ENCODE results near the gene GGT7.

Gene GGT7

DNA sequence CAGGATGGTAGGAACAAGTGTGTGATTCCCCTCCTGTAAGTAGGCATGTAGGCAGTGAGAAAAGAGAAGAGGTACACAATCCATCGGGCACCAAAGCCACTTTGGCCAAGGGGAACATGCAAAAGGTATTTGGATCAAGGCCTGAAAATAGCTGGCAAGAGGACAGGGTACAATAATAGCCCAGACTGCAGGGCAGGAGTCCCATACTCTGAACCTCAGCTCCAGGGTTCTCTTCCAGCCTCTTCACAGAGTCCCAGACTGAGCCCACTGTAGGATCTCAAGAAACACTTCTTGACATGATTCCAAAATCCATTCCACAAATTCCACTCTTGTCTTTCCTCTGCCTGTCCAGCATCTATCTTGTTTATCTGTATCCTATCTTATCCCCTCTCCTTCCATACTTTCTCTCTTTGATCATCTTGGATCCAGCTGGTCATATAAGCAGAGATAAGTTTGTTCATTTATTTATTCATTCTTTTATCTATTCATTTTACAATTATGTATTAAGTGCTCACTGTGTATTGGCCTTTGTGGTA lies 23.5 kb upstream of the GGT7 start:
- H4K20me1 ChIP-seq (ENCODE audit: low read depth, low read length): no peaks in the 10 kb centered on the region
- no peaks in the 10 kb centered on the region for H3K79me2 ChIP-seq (ENCODE audit: insufficient read depth, low read length)
- TF ChIP-seq EZH2phosphoT487 (conservative IDR thresholded peaks at IDR 0.05; ENCODE audit: low read length): no peak
- TF ChIP-seq, protein P1, sequence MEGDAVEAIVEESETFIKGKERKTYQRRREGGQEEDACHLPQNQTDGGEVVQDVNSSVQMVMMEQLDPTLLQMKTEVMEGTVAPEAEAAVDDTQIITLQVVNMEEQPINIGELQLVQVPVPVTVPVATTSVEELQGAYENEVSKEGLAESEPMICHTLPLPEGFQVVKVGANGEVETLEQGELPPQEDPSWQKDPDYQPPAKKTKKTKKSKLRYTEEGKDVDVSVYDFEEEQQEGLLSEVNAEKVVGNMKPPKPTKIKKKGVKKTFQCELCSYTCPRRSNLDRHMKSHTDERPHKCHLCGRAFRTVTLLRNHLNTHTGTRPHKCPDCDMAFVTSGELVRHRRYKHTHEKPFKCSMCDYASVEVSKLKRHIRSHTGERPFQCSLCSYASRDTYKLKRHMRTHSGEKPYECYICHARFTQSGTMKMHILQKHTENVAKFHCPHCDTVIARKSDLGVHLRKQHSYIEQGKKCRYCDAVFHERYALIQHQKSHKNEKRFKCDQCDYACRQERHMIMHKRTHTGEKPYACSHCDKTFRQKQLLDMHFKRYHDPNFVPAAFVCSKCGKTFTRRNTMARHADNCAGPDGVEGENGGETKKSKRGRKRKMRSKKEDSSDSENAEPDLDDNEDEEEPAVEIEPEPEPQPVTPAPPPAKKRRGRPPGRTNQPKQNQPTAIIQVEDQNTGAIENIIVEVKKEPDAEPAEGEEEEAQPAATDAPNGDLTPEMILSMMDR (IDR thresholded peaks at IDR 0.05; ENCODE audit: insufficient read depth, low read length, poor library complexity, severe bottlenecking): no peak
- H2AFZ ChIP-seq (ENCODE audit: low read depth, low read length, severe bottlenecking): no peak overlapping the region
- H3F3A ChIP-seq (ENCODE audit: insufficient read depth): no peaks in the 10 kb centered on the region
- no peak overlapping the region for H3K4me2 ChIP-seq (ENCODE audit: low read depth, low read length, poor library complexity, severe bottlenecking)
- no peak overlapping the region for H3K27ac ChIP-seq (ENCODE audit: low read depth, low read length)
- no peak overlapping the region for H3K9ac ChIP-seq (ENCODE audit: low read length)
- no peaks in the 10 kb centered on the region for H3K9me3 ChIP-seq (ENCODE audit: insufficient read depth, low read length)
- no peaks in the 10 kb centered on the region for H3K9me2 ChIP-seq (replicated peaks; ENCODE audit: insufficient read depth, low read length)
- H3K4me3 ChIP-seq (ENCODE audit: insufficient read depth, low read length, poor library complexity, severe bottlenecking): no peak overlapping the region
- no peaks in the 10 kb centered on the region for H3K27me3 ChIP-seq (ENCODE audit: low read length)
- H3K36me3 ChIP-seq (ENCODE audit: low read length): no peaks in the 10 kb centered on the region

DNA sequence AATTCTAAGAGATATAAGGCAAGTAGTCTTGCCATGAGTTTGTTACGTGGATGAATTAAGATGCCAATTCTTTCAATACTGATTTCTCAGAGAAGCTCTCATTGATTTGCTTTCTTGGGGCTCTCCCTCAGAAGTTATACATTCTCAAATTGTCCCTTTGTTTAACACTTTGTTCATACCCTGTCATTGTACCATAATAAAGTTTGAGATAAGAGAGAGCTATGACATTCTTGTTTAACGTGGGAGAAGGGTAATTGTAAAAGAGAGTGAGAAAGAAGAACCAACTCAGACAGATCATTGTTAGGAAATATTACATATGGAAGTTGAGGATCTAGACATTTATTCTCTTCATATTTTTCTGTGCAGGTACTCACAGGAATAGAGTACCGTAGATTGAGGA lies 22.8 kb upstream of the GGT7 start:
- Histone ChIP-seq H3F3A (ENCODE audit: insufficient read depth) (no peaks in the 10 kb centered on the region), H3K9me3 (ENCODE audit: insufficient read depth, low read length) (no peaks in the 10 kb centered on the region), H3K36me3 (ENCODE audit: low read length) (no peaks in the 10 kb centered on the region)

DNA sequence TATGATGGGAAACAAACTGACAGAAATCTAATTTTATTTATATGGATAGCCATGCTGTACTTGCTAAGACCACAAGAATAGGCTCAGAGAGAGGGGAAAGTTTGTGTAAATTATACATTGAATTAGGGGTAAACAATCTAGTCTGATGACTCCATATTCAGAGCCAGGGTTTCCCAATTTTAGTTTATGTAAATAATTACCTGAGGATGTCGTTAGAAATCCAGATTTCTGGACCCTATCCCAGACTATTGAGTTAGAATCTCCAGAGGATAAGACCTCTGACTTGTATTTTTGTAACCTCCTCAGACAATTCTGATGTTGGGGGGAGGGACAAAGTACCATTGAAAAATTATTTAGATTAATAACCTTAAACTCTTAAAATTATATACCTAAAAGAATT lies 22.1 kb upstream of the GGT7 start:
- Histone ChIP-seq H3K9me2 (replicated peaks; ENCODE audit: insufficient read depth, low read length) (no peaks in the 10 kb centered on the region), H3K4me3 (ENCODE audit: insufficient read depth, low read length, poor library complexity, severe bottlenecking) (no peak overlapping the region), H4K20me1 (ENCODE audit: low read depth, low read length) (no peaks in the 10 kb centered on the region), H3K4me2 (ENCODE audit: low read depth, low read length, poor library complexity, severe bottlenecking) (no peak overlapping the region), H3K36me3 (ENCODE audit: low read length) (no peaks in the 10 kb centered on the region), H2AFZ (ENCODE audit: low read depth, low read length, severe bottlenecking) (no peak overlapping the region), H3K9me3 (ENCODE audit: insufficient read depth, low read length) (no peaks in the 10 kb centered on the region), H3K79me2 (ENCODE audit: insufficient read depth, low read length) (no peaks in the 10 kb centered on the region), H3F3A (ENCODE audit: insufficient read depth) (no peaks in the 10 kb centered on the region), H3K9ac (ENCODE audit: low read length) (no peak overlapping the region), H3K27me3 (ENCODE audit: low read length) (no peaks in the 10 kb centered on the region), H3K27ac (ENCODE audit: low read depth, low read length) (no peak overlapping the region)
- no peak for TF ChIP-seq EZH2phosphoT487 (conservative IDR thresholded peaks at IDR 0.05; ENCODE audit: low read length)
- TF ChIP-seq, protein P1 (IDR thresholded peaks at IDR 0.05; ENCODE audit: insufficient read depth, low read length, poor library complexity, severe bottlenecking): no peak

More for the DNA sequence above, 22.8 kb upstream of the GGT7 start:
- Histone ChIP-seq H3K9me2 (replicated peaks; ENCODE audit: insufficient read depth, low read length) (no peaks in the 10 kb centered on the region), H3K4me3 (ENCODE audit: insufficient read depth, low read length, poor library complexity, severe bottlenecking) (no peak overlapping the region), H3K4me2 (ENCODE audit: low read depth, low read length, poor library complexity, severe bottlenecking) (no peak overlapping the region), H3K79me2 (ENCODE audit: insufficient read depth, low read length) (no peaks in the 10 kb centered on the region), H3K27me3 (ENCODE audit: low read length) (no peaks in the 10 kb centered on the region), H4K20me1 (ENCODE audit: low read depth, low read length) (no peaks in the 10 kb centered on the region), H3K27ac (ENCODE audit: low read depth, low read length) (no peak overlapping the region), H3K9ac (ENCODE audit: low read length) (no peak overlapping the region), H2AFZ (ENCODE audit: low read depth, low read length, severe bottlenecking) (no peak overlapping the region)
- TF ChIP-seq EZH2phosphoT487 (conservative IDR thresholded peaks at IDR 0.05; ENCODE audit: low read length): no peak
- TF ChIP-seq, protein P1 (IDR thresholded peaks at IDR 0.05; ENCODE audit: insufficient read depth, low read length, poor library complexity, severe bottlenecking): no peak
